IMR-90 (cell line): ENCODE results near the gene CDC42EP4.

Experiments
- MXI1 ChIP-seq: IDR thresholded peaks from 2 replicates; pipeline ENCODE4 v1.6.1; 2012; ENCODE audit warnings: low read depth, mild to moderate bottlenecking, low read length, moderate library complexity, borderline replicate concordance
- POLR2A ChIP-seq: IDR thresholded peaks from 2 replicates; pipeline ENCODE4 v1.6.1; 2012; ENCODE audit warnings: mild to moderate bottlenecking, low read depth, low read length
- RCOR1 ChIP-seq: IDR thresholded peaks from 2 replicates; pipeline ENCODE4 v1.6.1; 2012; ENCODE audit warnings: mild to moderate bottlenecking, low read length, improper control_type of control experiment; ENCODE audit not compliant: insufficient replicate concordance

DNA sequence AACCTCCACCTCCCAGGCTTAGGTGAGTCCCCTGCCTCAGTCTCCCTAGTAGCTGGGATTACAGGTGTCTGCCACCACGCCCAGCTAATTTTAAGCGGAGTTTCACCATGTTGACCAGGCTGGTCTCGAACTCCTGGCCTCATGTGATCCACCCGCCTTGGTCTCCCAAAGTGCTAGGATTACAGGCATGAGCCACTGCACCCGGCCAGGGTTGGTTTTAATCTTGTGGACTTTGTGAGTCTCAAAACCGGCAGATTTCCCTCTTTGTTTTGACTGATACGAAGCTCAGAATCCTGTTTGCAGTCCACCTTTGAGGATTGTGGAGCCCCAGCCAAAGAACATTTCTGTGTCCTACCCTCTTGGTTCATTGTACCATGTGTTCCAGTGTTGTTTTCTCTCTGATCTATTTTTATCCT, 33.7 kb downstream of the CDC42EP4 start:
- TF ChIP-seq RCOR1 (no peak), POLR2A (no peak), MXI1 (no peak)
